WERI-Rb-1 (cell line): ENCODE measurements around the gene SMAD9.

Experiments used
- DNase-seq: peaks from one replicate; pipeline ENCODE4 v3.0.0-alpha.2; 2020
- H3K27ac ChIP-seq: fragments of 250-450 bp; sonication (Bioruptor Pico); 2 replicates; pipeline ENCODE4 v1.5.1; 2020; ENCODE audit warnings: mild to moderate bottlenecking, moderate library complexity
- H3K27me3 ChIP-seq: fragments of 250-450 bp; sonication (Bioruptor Pico); 2 replicates; pipeline ENCODE4 v1.5.1; 2021; ENCODE audit warnings: mild to moderate bottlenecking, low read depth, moderate library complexity; ENCODE audit not compliant: insufficient read depth, severe bottlenecking
- H3K36me3 ChIP-seq: fragments of 250-450 bp; sonication (Bioruptor Pico); 2 replicates; pipeline ENCODE4 v1.5.1; 2020; ENCODE audit warnings: mild to moderate bottlenecking, moderate library complexity
- H3K4me3 ChIP-seq: 2 replicates; pipeline ENCODE4 v1.5.1; 2011; ENCODE audit warnings: low read depth, mild to moderate bottlenecking, control low read depth, low read length
- H3K9me3 ChIP-seq: fragments of 250-450 bp; sonication (Bioruptor Pico); 2 replicates; pipeline ENCODE4 v1.5.1; 2021; ENCODE audit warnings: mild to moderate bottlenecking, moderate library complexity; ENCODE audit not compliant: severe bottlenecking
- CTCF ChIP-seq: IDR thresholded peaks from 2 replicates; pipeline ENCODE4 v1.5.1; 2011; ENCODE audit warnings: low read depth, mild to moderate bottlenecking, control low read depth, inconsistent platforms, low read length

Gene SMAD9

GRCh38 chr13:36950920-36951319 is 30.9 kb upstream of the SMAD9 start:
- Histone ChIP-seq H3K27ac (no peak overlapping the region), H3K27me3 (no peaks in the 10 kb centered on the region), H3K4me3 (no peak overlapping the region), H3K9me3 (no peaks in the 10 kb centered on the region), H3K36me3 (no peaks in the 10 kb centered on the region)
- TF ChIP-seq CTCF: no peak
- DNase-seq: no peak

- no peak for DNase-seq
- Histone ChIP-seq H3K36me3 (no peaks in the 10 kb centered on the region), H3K27ac (no peak overlapping the region), H3K27me3 (no peaks in the 10 kb centered on the region), H3K4me3 (no peak overlapping the region), H3K9me3 (no peaks in the 10 kb centered on the region)
- no peak for TF ChIP-seq CTCF
These were observed 30.3 kb upstream of the SMAD9 start for GRCh38 chr13:36950330-36950729.

- Histone ChIP-seq H3K9me3 (no peaks in the 10 kb centered on the region), H3K27ac (no peak overlapping the region), H3K4me3 (no peak overlapping the region), H3K36me3 (no peaks in the 10 kb centered on the region), H3K27me3 (no peaks in the 10 kb centered on the region)
- no peak for TF ChIP-seq CTCF
- no peak for DNase-seq
These were observed 25.0 kb upstream of the SMAD9 start for GRCh38 chr13:36945078-36945477.

- H3K4me3 ChIP-seq: no peak overlapping the region
These were observed 5.6 kb upstream of the SMAD9 start for GRCh38 chr13:36925603-36926002.

GRCh38 chr13:36924001-36924400 is 4.0 kb upstream of the SMAD9 start:
- Histone ChIP-seq H3K36me3 (no peaks in the 10 kb centered on the region), H3K9me3 (no peaks in the 10 kb centered on the region), H3K27me3 (no peaks in the 10 kb centered on the region), H3K27ac (no peak overlapping the region), H3K4me3 (no peak overlapping the region)
- TF ChIP-seq CTCF: no peak
- DNase-seq: no peak

More at GRCh38 chr13:36925603-36926002, 5.6 kb upstream of the SMAD9 start:
- no peak for TF ChIP-seq CTCF
- Histone ChIP-seq H3K9me3 (no peaks in the 10 kb centered on the region), H3K36me3 (no peaks in the 10 kb centered on the region), H3K27me3 (no peaks in the 10 kb centered on the region), H3K27ac (no peak overlapping the region)
- no peak for DNase-seq

GRCh38 chr13:36921631-36922301 is 1.7 kb upstream of the SMAD9 start:
- Histone ChIP-seq H3K27me3 (no peaks in the 10 kb centered on the region), H3K36me3 (no peaks in the 10 kb centered on the region), H3K9me3 (no peaks in the 10 kb centered on the region), H3K4me3 (no peak overlapping the region), H3K27ac (no peak overlapping the region)
- TF ChIP-seq CTCF: no peak
- no peak for DNase-seq
